ENCODE measurements around the gene ARL8B.
A peak's percentile ranks its signal among the peaks of the same experiment; 100 is the strongest.

The ARL8B gene

GRCh38 chr3:5186858-5187155 lies 64.7 kb downstream of the ARL8B start:
- no peaks in the 10 kb centered on the region for H3K9me3 ChIP-seq (ENCODE audit: control insufficient read depth, insufficient read depth, low read depth, low read length)
- no peak overlapping the region for H3K27ac ChIP-seq (ENCODE audit: low read depth, low read length)
- H3K36me3 ChIP-seq (ENCODE audit: control insufficient read depth, insufficient read depth, low read length): peaks cover 4% of the 10 kb centered on the region; the same call in 1 of the 2 replicates
- H3K4me3 ChIP-seq (ENCODE audit: low read depth, low read length): peak overlapping the region; percentile 71
- no peaks in the 10 kb centered on the region for H3K27me3 ChIP-seq (ENCODE audit: control insufficient read depth, insufficient read depth, low read length)
- H3K9ac ChIP-seq (ENCODE audit: low read length): peak overlapping the region; percentile 69
- H3K4me1 ChIP-seq (ENCODE audit: control insufficient read depth, insufficient read depth, low read length): peaks cover 21% of the 10 kb centered on the region

- no peaks in the 10 kb centered on the region for H3K27me3 ChIP-seq (ENCODE audit: control insufficient read depth, insufficient read depth, low read length)
- H3K9me3 ChIP-seq (ENCODE audit: control insufficient read depth, insufficient read depth, low read depth, low read length): no peaks in the 10 kb centered on the region
- H3K4me3 ChIP-seq (ENCODE audit: low read depth, low read length): peak within 1 kb of the TSS; percentile 83
- peaks cover 25% of the 10 kb centered on the region for H3K4me1 ChIP-seq (ENCODE audit: control insufficient read depth, insufficient read depth, low read length)
- peak within 1 kb of the TSS; percentile 95 for H3K27ac ChIP-seq (ENCODE audit: low read depth, low read length)
- H3K36me3 ChIP-seq (ENCODE audit: control insufficient read depth, insufficient read depth, low read length): no peaks in the 10 kb centered on the region
- H3K9ac ChIP-seq (ENCODE audit: low read length): peak within 1 kb of the TSS; percentile 92
These were observed 65.2 kb downstream of the ARL8B start, which contains the start of gene EDEM1 for GRCh38 chr3:5187156-5187919. TSS of gene EDEM1 (plus strand) at chr3:5187707. CDS start at chr3:5187806, 99 bp downstream.

- no peaks in the 10 kb centered on the region for H3K36me3 ChIP-seq (ENCODE audit: control insufficient read depth, insufficient read depth, low read length)
- H3K9ac ChIP-seq (ENCODE audit: low read length): peak overlapping the region; percentile 92
- H3K9me3 ChIP-seq (ENCODE audit: control insufficient read depth, insufficient read depth, low read depth, low read length): no peaks in the 10 kb centered on the region
- no peaks in the 10 kb centered on the region for H3K27me3 ChIP-seq (ENCODE audit: control insufficient read depth, insufficient read depth, low read length)
- H3K27ac ChIP-seq (ENCODE audit: low read depth, low read length): peak overlapping the region; percentile 95
- H3K4me3 ChIP-seq (ENCODE audit: low read depth, low read length): peak overlapping the region; percentile 83
- peaks cover 25% of the 10 kb centered on the region for H3K4me1 ChIP-seq (ENCODE audit: control insufficient read depth, insufficient read depth, low read length)
These were observed 65.9 kb downstream of the ARL8B start for GRCh38 chr3:5187920-5188418.

DNA sequence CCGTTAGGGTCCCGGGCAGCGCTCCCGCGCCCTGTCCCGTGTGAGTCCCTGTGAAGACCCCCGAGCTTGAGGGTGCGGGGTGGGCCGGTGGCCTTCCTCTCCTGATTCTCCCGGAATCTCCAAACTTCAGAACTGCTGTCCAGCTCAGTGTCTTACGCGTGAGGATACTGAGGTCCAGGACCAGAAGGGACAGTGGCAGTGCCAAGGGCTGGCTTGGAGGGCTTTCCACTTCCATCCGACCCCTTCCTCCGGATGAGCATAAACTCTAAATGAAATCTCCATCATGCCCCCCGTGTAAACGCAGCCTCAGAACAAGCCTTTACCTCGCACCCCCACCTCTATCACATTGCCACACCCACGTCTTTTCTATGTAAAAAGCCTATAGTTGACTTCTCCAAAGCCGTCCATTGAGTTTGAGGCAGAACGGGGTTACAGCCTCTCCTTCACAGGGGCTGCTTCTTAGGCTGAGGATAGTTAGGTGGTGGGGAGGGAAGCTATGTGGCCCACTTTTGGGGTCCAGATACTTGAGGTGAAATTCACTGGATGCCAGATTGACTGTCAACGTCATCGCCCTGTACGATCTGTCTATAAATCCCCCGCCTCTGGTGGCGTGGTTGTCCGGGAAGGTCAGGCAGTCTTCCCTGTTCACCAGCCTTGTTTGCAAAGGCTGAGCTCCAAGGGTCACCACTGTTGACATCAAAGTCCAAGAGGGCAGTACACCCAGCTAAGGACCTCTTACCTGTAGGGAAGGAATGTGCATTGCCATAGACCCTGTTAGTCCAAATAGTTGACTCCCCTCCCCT lies 66.5 kb downstream of the ARL8B start:
- Histone ChIP-seq H3K4me3 (ENCODE audit: low read depth, low read length) (peak overlapping the region; percentile 83), H3K9ac (ENCODE audit: low read length) (peak overlapping the region; percentile 92), H3K27me3 (ENCODE audit: control insufficient read depth, insufficient read depth, low read length) (no peaks in the 10 kb centered on the region), H3K27ac (ENCODE audit: low read depth, low read length) (0 out of 2 replicates have a peak overlapping the region, but pooled peaks have one; percentile 95), H3K4me1 (ENCODE audit: control insufficient read depth, insufficient read depth, low read length) (peaks cover 25% of the 10 kb centered on the region), H3K9me3 (ENCODE audit: control insufficient read depth, insufficient read depth, low read depth, low read length) (no peaks in the 10 kb centered on the region), H3K36me3 (ENCODE audit: control insufficient read depth, insufficient read depth, low read length) (no peaks in the 10 kb centered on the region; the same call in 1 of the 2 replicates)

DNA sequence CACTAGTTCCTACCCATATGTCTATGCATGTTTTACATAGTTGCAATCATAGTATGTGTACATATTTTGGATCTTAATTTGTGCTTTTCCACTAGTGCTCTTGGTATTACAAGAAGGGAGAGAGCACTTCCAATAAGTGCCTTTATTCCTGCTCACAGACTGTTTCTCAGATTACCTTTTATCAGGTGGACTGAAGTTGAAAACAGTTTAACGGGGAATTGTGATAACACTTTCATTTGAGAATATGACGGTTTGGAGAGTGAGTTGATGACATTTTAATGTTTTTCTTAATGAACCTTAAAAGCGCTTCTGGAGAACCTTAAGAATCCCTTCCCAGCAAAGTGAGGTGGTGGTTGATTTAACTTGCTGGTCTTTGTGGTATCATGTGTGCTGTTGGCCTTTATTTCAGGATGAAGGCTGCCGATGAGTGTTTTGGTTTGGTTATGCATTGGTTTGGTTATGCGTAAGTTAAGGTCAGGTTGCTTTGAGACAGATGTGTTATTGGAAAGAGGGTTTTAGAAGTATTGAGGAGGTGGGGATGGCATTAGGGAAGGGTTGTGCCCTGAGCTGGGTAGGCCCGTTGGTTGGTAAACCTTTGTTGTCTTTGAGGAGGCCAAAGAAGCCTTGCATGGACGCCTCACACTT lies 68.2 kb downstream of the ARL8B start:
- Histone ChIP-seq H3K27ac (ENCODE audit: low read depth, low read length) (no peak overlapping the region), H3K36me3 (ENCODE audit: control insufficient read depth, insufficient read depth, low read length) (peaks cover 3% of the 10 kb centered on the region), H3K4me1 (ENCODE audit: control insufficient read depth, insufficient read depth, low read length) (peaks cover 32% of the 10 kb centered on the region), H3K4me3 (ENCODE audit: low read depth, low read length) (peak overlapping the region; percentile 26; the same call in 1 of the 2 replicates), H3K9ac (ENCODE audit: low read length) (no peak overlapping the region), H3K27me3 (ENCODE audit: control insufficient read depth, insufficient read depth, low read length) (no peaks in the 10 kb centered on the region), H3K9me3 (ENCODE audit: control insufficient read depth, insufficient read depth, low read depth, low read length) (no peaks in the 10 kb centered on the region)

GRCh38 chr3:5191555-5192304 lies 69.6 kb downstream of the ARL8B start:
- Histone ChIP-seq H3K9me3 (ENCODE audit: control insufficient read depth, insufficient read depth, low read depth, low read length) (no peaks in the 10 kb centered on the region), H3K9ac (ENCODE audit: low read length) (no peak overlapping the region), H3K4me3 (ENCODE audit: low read depth, low read length) (no peak overlapping the region), H3K27me3 (ENCODE audit: control insufficient read depth, insufficient read depth, low read length) (no peaks in the 10 kb centered on the region), H3K36me3 (ENCODE audit: control insufficient read depth, insufficient read depth, low read length) (peaks cover 6% of the 10 kb centered on the region), H3K4me1 (ENCODE audit: control insufficient read depth, insufficient read depth, low read length) (peaks cover 32% of the 10 kb centered on the region), H3K27ac (ENCODE audit: low read depth, low read length) (no peak overlapping the region)

GRCh38 chr3:5192571-5193365 lies 70.7 kb downstream of the ARL8B start:
- Histone ChIP-seq H3K9me3 (ENCODE audit: control insufficient read depth, insufficient read depth, low read depth, low read length) (no peaks in the 10 kb centered on the region), H3K4me3 (ENCODE audit: low read depth, low read length) (no peak overlapping the region), H3K27me3 (ENCODE audit: control insufficient read depth, insufficient read depth, low read length) (no peaks in the 10 kb centered on the region), H3K27ac (ENCODE audit: low read depth, low read length) (no peak overlapping the region), H3K36me3 (ENCODE audit: control insufficient read depth, insufficient read depth, low read length) (peaks cover 6% of the 10 kb centered on the region), H3K9ac (ENCODE audit: low read length) (no peak overlapping the region), H3K4me1 (ENCODE audit: control insufficient read depth, insufficient read depth, low read length) (peaks cover 42% of the 10 kb centered on the region)

DNA sequence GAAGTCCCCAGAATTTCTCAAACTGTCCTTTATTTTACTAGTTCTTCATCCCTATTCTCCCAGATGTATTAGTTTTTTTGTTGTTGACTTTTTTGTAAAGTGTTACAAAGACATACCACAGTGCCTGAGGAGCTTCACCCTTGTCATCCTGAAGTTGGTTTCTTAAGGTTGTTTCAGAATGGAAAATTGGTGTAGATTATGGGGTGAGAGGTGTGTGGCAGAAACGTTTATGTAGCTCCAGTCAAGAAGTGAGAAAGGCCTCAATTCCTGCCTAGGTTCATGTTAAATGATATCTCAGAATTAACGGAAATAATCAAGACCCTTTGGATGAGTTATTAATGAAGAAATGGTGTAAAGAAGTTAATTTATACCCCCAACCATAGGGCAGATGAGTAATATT lies 72.2 kb downstream of the ARL8B start:
- H3K27ac ChIP-seq (ENCODE audit: low read depth, low read length): no peak overlapping the region
- no peak overlapping the region for H3K9ac ChIP-seq (ENCODE audit: low read length)
- H3K27me3 ChIP-seq (ENCODE audit: control insufficient read depth, insufficient read depth, low read length): no peaks in the 10 kb centered on the region
- H3K4me1 ChIP-seq (ENCODE audit: control insufficient read depth, insufficient read depth, low read length): peaks cover 47% of the 10 kb centered on the region
- H3K9me3 ChIP-seq (ENCODE audit: control insufficient read depth, insufficient read depth, low read depth, low read length): no peaks in the 10 kb centered on the region
- peaks cover 7% of the 10 kb centered on the region for H3K36me3 ChIP-seq (ENCODE audit: control insufficient read depth, insufficient read depth, low read length)
- no peak overlapping the region for H3K4me3 ChIP-seq (ENCODE audit: low read depth, low read length)

DNA sequence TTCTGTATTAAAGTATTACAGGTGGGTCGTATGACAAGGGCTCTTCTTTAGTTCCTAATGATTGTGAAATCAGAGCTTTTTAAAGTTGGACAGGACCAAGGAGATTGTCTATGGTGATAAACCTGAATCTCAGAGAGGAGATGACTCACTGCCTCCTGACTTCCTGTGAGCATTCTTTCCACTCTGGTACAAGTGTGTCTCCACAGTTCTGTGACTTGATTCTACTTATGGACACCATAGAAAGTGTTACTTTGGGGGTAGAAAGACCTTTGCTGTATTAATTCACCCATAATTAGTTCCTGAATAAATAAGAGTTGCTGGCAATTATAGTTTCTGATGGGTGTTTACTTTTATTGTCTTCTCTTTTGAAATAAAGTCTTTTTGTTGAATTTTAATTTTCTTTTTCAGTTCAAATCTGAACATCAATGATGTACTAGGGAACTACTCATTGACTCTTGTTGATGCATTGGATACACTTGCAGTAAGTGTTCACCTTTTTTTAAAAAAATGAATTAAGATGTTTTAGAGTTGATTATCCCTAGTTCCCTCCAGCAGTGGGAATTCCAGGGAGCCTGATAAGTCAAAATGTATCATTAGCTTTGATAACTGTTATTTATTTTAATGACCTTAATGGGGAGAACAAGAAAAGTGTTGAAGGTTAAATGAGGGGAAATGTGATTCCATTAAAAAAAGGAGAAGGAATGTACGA lies 72.9 kb downstream of the ARL8B start:
- Histone ChIP-seq H3K4me3 (ENCODE audit: low read depth, low read length) (no peak overlapping the region), H3K36me3 (ENCODE audit: control insufficient read depth, insufficient read depth, low read length) (peaks cover 13% of the 10 kb centered on the region), H3K9me3 (ENCODE audit: control insufficient read depth, insufficient read depth, low read depth, low read length) (no peaks in the 10 kb centered on the region), H3K4me1 (ENCODE audit: control insufficient read depth, insufficient read depth, low read length) (peaks cover 47% of the 10 kb centered on the region), H3K27ac (ENCODE audit: low read depth, low read length) (no peak overlapping the region), H3K27me3 (ENCODE audit: control insufficient read depth, insufficient read depth, low read length) (no peaks in the 10 kb centered on the region), H3K9ac (ENCODE audit: low read length) (no peak overlapping the region)

Measured in HUES6 (cell line).